Liver (tissue), 3 donors: ENCODE results near the gene IGHMBP2.

Experiments
- ATF3 ChIP-seq: IDR thresholded peaks from 2 replicates; pipeline ENCODE4 v1.6.1; 2016; ENCODE audit warnings: antibody characterized with exemption
- CTCF ChIP-seq: fragments of 150-350 bp; IDR thresholded peaks from 2 replicates; pipeline ENCODE4 v1.5.1; 2017; ENCODE audit warnings: improper control_type of control experiment, low read depth, low read length; ENCODE audit not compliant: missing input control
- RXRA ChIP-seq, 2 donors: IDR thresholded peaks; 2 replicates each; pipeline ENCODE4 v1.6.1; 2017 to 2018; ENCODE audit warnings: antibody characterized with exemption in 2 of 2, mild to moderate bottlenecking in 1 of 2
- SP1 ChIP-seq: IDR thresholded peaks from 2 replicates; pipeline ENCODE4 v1.6.1; 2018; ENCODE audit warnings: antibody characterized with exemption, mild to moderate bottlenecking
- TAF1 ChIP-seq: conservative IDR thresholded peaks from 2 replicates; pipeline ENCODE4 v1.6.1; 2016; ENCODE audit warnings: antibody characterized with exemption, mild to moderate bottlenecking
- donor health status: healthy.
- donor health status: healthy.

GRCh38 chr11:68934321-68934645 lies 30.6 kb downstream of the IGHMBP2 start:
- TF ChIP-seq CTCF (no peak), SP1 (no peak), ATF3 (no peak), RXRA (IDR thresholded peaks at IDR 0.05) (no peak), TAF1 (no peak)
